Measurements from ENCODE around the gene CEBPZ.

Gene CEBPZ

GRCh38 chr2:37180640-37181039 is 50.8 kb downstream of the CEBPZ start:
- TF ChIP-seq, protein P1, sequence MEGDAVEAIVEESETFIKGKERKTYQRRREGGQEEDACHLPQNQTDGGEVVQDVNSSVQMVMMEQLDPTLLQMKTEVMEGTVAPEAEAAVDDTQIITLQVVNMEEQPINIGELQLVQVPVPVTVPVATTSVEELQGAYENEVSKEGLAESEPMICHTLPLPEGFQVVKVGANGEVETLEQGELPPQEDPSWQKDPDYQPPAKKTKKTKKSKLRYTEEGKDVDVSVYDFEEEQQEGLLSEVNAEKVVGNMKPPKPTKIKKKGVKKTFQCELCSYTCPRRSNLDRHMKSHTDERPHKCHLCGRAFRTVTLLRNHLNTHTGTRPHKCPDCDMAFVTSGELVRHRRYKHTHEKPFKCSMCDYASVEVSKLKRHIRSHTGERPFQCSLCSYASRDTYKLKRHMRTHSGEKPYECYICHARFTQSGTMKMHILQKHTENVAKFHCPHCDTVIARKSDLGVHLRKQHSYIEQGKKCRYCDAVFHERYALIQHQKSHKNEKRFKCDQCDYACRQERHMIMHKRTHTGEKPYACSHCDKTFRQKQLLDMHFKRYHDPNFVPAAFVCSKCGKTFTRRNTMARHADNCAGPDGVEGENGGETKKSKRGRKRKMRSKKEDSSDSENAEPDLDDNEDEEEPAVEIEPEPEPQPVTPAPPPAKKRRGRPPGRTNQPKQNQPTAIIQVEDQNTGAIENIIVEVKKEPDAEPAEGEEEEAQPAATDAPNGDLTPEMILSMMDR (IDR thresholded peaks at IDR 0.05; ENCODE audit: control insufficient read depth, insufficient read depth, low read depth, low read length, missing control alignments), result no peak
- no peak overlapping the region for H3K4me3 ChIP-seq (ENCODE audit: control insufficient read depth, low read depth, low read length)
- no peak for DNase-seq (ENCODE audit: low read depth)

DNA sequence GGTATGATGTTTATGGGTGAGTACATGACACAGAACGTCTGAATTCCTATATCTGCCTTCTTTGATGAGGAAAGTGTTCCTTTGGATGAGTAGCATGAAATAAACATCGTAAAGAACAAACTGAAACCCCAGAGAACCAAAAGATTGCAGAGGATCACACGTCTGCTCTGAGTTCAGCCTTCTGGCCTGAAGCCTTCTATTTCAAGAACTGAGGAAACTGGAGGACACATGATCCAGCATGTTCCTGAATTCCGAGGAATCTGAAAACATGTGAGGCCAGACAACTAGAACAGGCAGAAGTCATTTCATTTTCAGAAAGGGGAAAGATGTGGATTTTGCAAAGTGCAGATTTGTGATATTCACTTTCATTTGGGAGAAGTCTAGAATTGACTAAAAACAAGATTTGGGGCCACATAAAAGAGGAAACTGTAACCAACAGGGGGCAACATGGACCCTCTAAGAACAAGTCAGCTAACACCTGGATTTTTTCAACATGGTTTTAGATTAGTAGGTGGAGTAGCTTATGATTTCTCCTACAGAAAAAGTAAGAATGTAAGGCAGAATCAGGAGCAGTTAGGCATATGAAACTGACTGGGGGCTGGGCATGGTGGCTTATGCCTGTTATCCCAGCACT is 51.3 kb downstream of the CEBPZ start:
- no peak for DNase-seq (ENCODE audit: low read depth)
- H3K4me3 ChIP-seq (ENCODE audit: control insufficient read depth, low read depth, low read length), result no peak overlapping the region
- TF ChIP-seq, protein P1 (IDR thresholded peaks at IDR 0.05; ENCODE audit: control insufficient read depth, insufficient read depth, low read depth, low read length, missing control alignments), result peak; percentile 8

DNA sequence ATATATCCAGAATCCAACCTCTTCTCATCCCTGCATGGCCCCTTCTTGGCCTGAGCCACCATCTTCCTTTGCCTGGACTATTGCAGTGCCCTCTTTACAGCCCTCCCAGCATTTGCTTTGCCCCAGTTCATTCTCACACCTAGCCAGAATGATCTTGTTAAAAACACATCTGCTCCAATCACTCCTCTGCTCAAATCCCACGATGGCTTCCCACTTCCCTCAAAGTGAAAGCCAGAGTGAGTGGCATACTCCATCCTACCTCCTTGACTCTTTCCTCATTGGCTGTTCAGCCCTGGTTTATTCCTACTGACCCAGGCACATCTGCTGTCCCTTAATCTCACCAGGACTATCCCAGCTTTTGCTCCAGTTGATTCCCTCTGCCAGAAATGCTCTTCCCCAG is 57.7 kb downstream of the CEBPZ start:
- H3K4me3 ChIP-seq (ENCODE audit: control insufficient read depth, low read depth, low read length), result no peak overlapping the region
- no peak for DNase-seq (ENCODE audit: low read depth)
- TF ChIP-seq, protein P1 (IDR thresholded peaks at IDR 0.05; ENCODE audit: control insufficient read depth, insufficient read depth, low read depth, low read length, missing control alignments), result no peak

- no peak for DNase-seq (ENCODE audit: low read depth)
- H3K4me3 ChIP-seq (ENCODE audit: control insufficient read depth, low read depth, low read length), result no peak overlapping the region
- TF ChIP-seq, protein P1 (IDR thresholded peaks at IDR 0.05; ENCODE audit: control insufficient read depth, insufficient read depth, low read depth, low read length, missing control alignments), result no peak
Measured at GRCh38 chr2:37171624-37171950, 59.8 kb downstream of the CEBPZ start.

DNA sequence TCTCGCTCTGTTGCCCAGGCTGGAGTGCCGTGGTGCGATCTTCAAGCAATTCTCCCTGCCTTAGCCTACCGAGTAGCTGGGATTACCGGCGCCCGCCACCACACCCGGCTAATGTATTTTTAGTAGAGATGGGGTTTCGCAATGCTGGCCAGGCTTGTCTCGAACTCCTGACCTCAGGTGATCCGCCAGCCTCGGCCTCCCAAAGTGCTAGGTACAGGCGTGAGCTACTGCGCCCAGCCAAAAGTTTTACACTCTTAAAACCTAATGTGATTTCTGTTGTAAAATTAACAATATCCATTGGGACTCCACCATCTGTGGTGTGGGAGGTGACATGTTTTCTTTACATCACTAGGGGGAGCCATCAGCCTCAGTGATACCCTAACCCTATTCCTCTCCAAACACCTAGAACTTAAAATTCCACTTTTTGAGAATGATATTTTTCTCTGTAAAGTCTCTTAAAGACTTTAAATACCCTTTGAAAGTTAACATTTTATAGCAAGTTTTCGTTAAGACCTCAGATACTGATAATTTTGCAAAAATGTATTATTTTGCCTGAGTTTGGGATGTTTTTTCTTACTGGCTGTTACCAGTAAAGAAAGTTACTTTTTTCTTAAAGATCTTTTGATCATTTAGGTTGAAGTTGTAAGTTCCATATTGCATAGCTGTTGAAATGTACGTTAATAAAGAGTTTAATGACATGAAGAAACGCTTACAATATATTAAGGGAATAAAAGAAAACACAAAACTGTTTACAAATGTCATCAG is 63.0 kb downstream of the CEBPZ start:
- DNase-seq (ENCODE audit: low read depth), result no peak
- TF ChIP-seq, protein P1 (IDR thresholded peaks at IDR 0.05; ENCODE audit: control insufficient read depth, insufficient read depth, low read depth, low read length, missing control alignments), result peak; percentile 68

GRCh38 chr2:37167636-37168180 is 63.7 kb downstream of the CEBPZ start:
- no peak overlapping the region for H3K4me3 ChIP-seq (ENCODE audit: control insufficient read depth, low read depth, low read length)
- no peak for DNase-seq (ENCODE audit: low read depth)
- TF ChIP-seq, protein P1 (IDR thresholded peaks at IDR 0.05; ENCODE audit: control insufficient read depth, insufficient read depth, low read depth, low read length, missing control alignments), result no peak

More for the DNA sequence above, 63.0 kb downstream of the CEBPZ start:
- no peak overlapping the region for H3K4me3 ChIP-seq (ENCODE audit: control insufficient read depth, low read depth, low read length)

Measured in AG09309 (cell line).